HUES64 (cell line): Measurements from ENCODE around the gene DRC7.

Experiments
- H3K27ac ChIP-seq: 2 replicates; pipeline ENCODE4 v1.7.0; 2013; ENCODE audit warnings: low read depth, low read length, inconsistent platforms
- H3K27me3 ChIP-seq: 2 replicates; pipeline ENCODE4 v1.6.1; 2013; ENCODE audit warnings: mild to moderate bottlenecking, low read length; ENCODE audit not compliant: insufficient read depth
- H3K36me3 ChIP-seq: 2 replicates; pipeline ENCODE4 v1.6.1; 2013; ENCODE audit warnings: mild to moderate bottlenecking, low read length; ENCODE audit not compliant: insufficient read depth
- H3K4me1 ChIP-seq: 2 replicates; pipeline ENCODE4 v1.6.1; 2013; ENCODE audit warnings: mild to moderate bottlenecking, low read length, moderate library complexity; ENCODE audit not compliant: insufficient read depth
- H3K4me3 ChIP-seq: 2 replicates; pipeline ENCODE4 v1.5.1; 2013; ENCODE audit warnings: mild to moderate bottlenecking, low read length, moderate library complexity
- H3K9ac ChIP-seq: 2 replicates; pipeline ENCODE4 v1.6.1; 2013; ENCODE audit warnings: mild to moderate bottlenecking, low read depth, low read length
- H3K9me3 ChIP-seq: 2 replicates; pipeline ENCODE4 v1.6.1; 2013; ENCODE audit warnings: low read depth, low read length; ENCODE audit not compliant: insufficient read depth
- WGBS: fragments of 150-250, 120-280 bp; methylation state at CpG from one replicate; pipeline ENCODE4 v1.1.7; 2013; ENCODE audit warnings: missing lambda C conversion rate; 5-methylcytosine and 5-hydroxymethylcytosine counted together

DRC7 gene

GRCh38 chr16:57661936-57662906, 32.4 kb upstream of the DRC7 start:
- Histone ChIP-seq H3K27me3 (no peaks in the 10 kb centered on the region), H3K36me3 (no peaks in the 10 kb centered on the region), H3K4me3 (no peak overlapping the region), H3K27ac (no peak overlapping the region), H3K4me1 (no peaks in the 10 kb centered on the region), H3K9me3 (no peaks in the 10 kb centered on the region), H3K9ac (no peak overlapping the region)
- 93% methylated on average over 20 of the region's 20 CpGs for WGBS

GRCh38 chr16:57663436-57663835, 31.2 kb upstream of the DRC7 start:
- Histone ChIP-seq H3K9ac (no peak overlapping the region), H3K4me3 (no peak overlapping the region), H3K27me3 (no peaks in the 10 kb centered on the region), H3K27ac (no peak overlapping the region), H3K9me3 (no peaks in the 10 kb centered on the region), H3K36me3 (no peaks in the 10 kb centered on the region), H3K4me1 (no peaks in the 10 kb centered on the region)
- WGBS: 90% methylated on average over 21 of the region's 21 CpGs

GRCh38 chr16:57663917-57664661, 30.5 kb upstream of the DRC7 start:
- 90% methylated on average over 15 of the region's 15 CpGs for WGBS
- H3K9me3 ChIP-seq: no peaks in the 10 kb centered on the region

GRCh38 chr16:57664662-57665025, 30.0 kb upstream of the DRC7 start:
- H3K4me1 ChIP-seq: no peaks in the 10 kb centered on the region
- no peaks in the 10 kb centered on the region for H3K36me3 ChIP-seq
- no peak overlapping the region for H3K4me3 ChIP-seq
- no peak overlapping the region for H3K27ac ChIP-seq
- 90% methylated on average over 6 of the region's 6 CpGs for WGBS
- H3K27me3 ChIP-seq: no peaks in the 10 kb centered on the region
- H3K9me3 ChIP-seq: no peaks in the 10 kb centered on the region
- H3K9ac ChIP-seq: no peak overlapping the region

More at GRCh38 chr16:57663917-57664661, 30.5 kb upstream of the DRC7 start:
- no peaks in the 10 kb centered on the region for H3K27me3 ChIP-seq
- no peaks in the 10 kb centered on the region for H3K36me3 ChIP-seq
- no peak overlapping the region for H3K27ac ChIP-seq
- H3K4me1 ChIP-seq: no peaks in the 10 kb centered on the region
- no peak overlapping the region for H3K4me3 ChIP-seq
- H3K9ac ChIP-seq: no peak overlapping the region

- H3K27ac ChIP-seq: no peak overlapping the region
- no peaks in the 10 kb centered on the region for H3K4me1 ChIP-seq
- H3K36me3 ChIP-seq: no peaks in the 10 kb centered on the region
- H3K4me3 ChIP-seq: no peak overlapping the region
- 95% methylated on average over 3 of the region's 4 CpGs for WGBS
- H3K27me3 ChIP-seq: no peaks in the 10 kb centered on the region
- H3K9ac ChIP-seq: no peak overlapping the region
- H3K9me3 ChIP-seq: no peaks in the 10 kb centered on the region
Measured at GRCh38 chr16:57665541-57665940, 29.1 kb upstream of the DRC7 start.

GRCh38 chr16:57666353-57667047, 28.1 kb upstream of the DRC7 start:
- no peaks in the 10 kb centered on the region for H3K36me3 ChIP-seq
- H3K4me1 ChIP-seq: no peaks in the 10 kb centered on the region
- no peaks in the 10 kb centered on the region for H3K9me3 ChIP-seq
- no peaks in the 10 kb centered on the region for H3K27me3 ChIP-seq
- no peak overlapping the region for H3K9ac ChIP-seq
- H3K27ac ChIP-seq: no peak overlapping the region
- no peak overlapping the region for H3K4me3 ChIP-seq
- WGBS: 88% methylated on average over 11 of the region's 11 CpGs

- Histone ChIP-seq H3K27ac (no peak overlapping the region), H3K4me1 (no peaks in the 10 kb centered on the region), H3K9ac (no peak overlapping the region), H3K36me3 (no peaks in the 10 kb centered on the region), H3K9me3 (no peaks in the 10 kb centered on the region), H3K4me3 (no peak overlapping the region), H3K27me3 (no peaks in the 10 kb centered on the region)
- 86% methylated on average over 5 of the region's 5 CpGs for WGBS
Measured at GRCh38 chr16:57667048-57667525, 27.5 kb upstream of the DRC7 start.

- no peaks in the 10 kb centered on the region for H3K4me1 ChIP-seq
- H3K27ac ChIP-seq: no peak overlapping the region
- no peak overlapping the region for H3K4me3 ChIP-seq
- no peaks in the 10 kb centered on the region for H3K36me3 ChIP-seq
- H3K9me3 ChIP-seq: no peaks in the 10 kb centered on the region
- no peaks in the 10 kb centered on the region for H3K27me3 ChIP-seq
- 86% methylated on average over 16 of the region's 17 CpGs for WGBS
- H3K9ac ChIP-seq: no peak overlapping the region
Measured at GRCh38 chr16:57667526-57668262, 26.9 kb upstream of the DRC7 start.

GRCh38 chr16:57668263-57668571, 26.4 kb upstream of the DRC7 start, which contains the start of gene ADGRG3:
ADGRG3 (plus strand) TSS chr16:57668306; CDS start chr16:57668348, 42 bp downstream.
- Histone ChIP-seq H3K9me3 (no peaks in the 10 kb centered on the region), H3K9ac (no peak within 1 kb of the TSS), H3K27me3 (no peaks in the 10 kb centered on the region), H3K27ac (no peak within 1 kb of the TSS), H3K36me3 (no peaks in the 10 kb centered on the region), H3K4me3 (no peak within 1 kb of the TSS), H3K4me1 (no peaks in the 10 kb centered on the region)
- 95% methylated on average over 11 of the region's 11 CpGs for WGBS

GRCh38 chr16:57668630-57669475, 25.8 kb upstream of the DRC7 start:
- Histone ChIP-seq H3K27ac (no peak overlapping the region), H3K36me3 (no peaks in the 10 kb centered on the region), H3K4me3 (no peak overlapping the region), H3K27me3 (no peaks in the 10 kb centered on the region), H3K9ac (no peak overlapping the region), H3K4me1 (no peaks in the 10 kb centered on the region), H3K9me3 (no peaks in the 10 kb centered on the region)
- 93% methylated on average over 20 of the region's 20 CpGs for WGBS
